Body of pancreas (tissue), 4 donors: Measurements from ENCODE around the gene MGMT. TPM values are rescaled to one million over a fixed set of nuclear protein-coding genes. Genes with fewer than 3 reads are reported as not detected.

Experiments
- ATAC-seq: fragments of 150-250 bp; one replicate; pipeline ENCODE4 v1.9.1; 2016
- DNase-seq, 4 donors: peaks; one replicate each; pipeline ENCODE4 v3.0.0-alpha.2; 2019
- H3K27ac ChIP-seq, 4 donors: fragments of 200-600 bp; sonication (generic); 1 replicate in 3 of 4; 2 replicates in 1 of 4; pipeline versions ENCODE4 v1.5.1 to v1.6.1; 2016 to 2019; ENCODE audit warnings: mild to moderate bottlenecking in 1 of 4, mixed read lengths in 1 of 4, moderate library complexity in 1 of 4
- H3K27me3 ChIP-seq, 2 donors: fragments of 200-600 bp; sonication (generic); one replicate each; pipeline ENCODE4 v1.6.0; 2016; ENCODE audit warnings: mild to moderate bottlenecking in 1 of 2
- H3K36me3 ChIP-seq, 2 donors: fragments of 200-600 bp; sonication (generic); replicated peaks in 1 of 2; 2 replicates each; pipeline ENCODE4 v1.5.1; 2016; ENCODE audit warnings: low read depth in 2 of 2; ENCODE audit not compliant: insufficient read depth in 1 of 2
- H3K4me1 ChIP-seq: fragments of 200-600 bp; sonication (generic); one replicate; pipeline ENCODE4 v1.6.0; 2016
- H3K4me3 ChIP-seq, 2 donors: fragments of 200-600 bp; sonication (generic); 1 replicate in 1 of 2; 2 replicates in 1 of 2; pipeline ENCODE4 v1.5.1; 2016 to 2019
- H3K9me3 ChIP-seq, 3 donors: fragments of 200-600 bp; sonication (generic); 1 replicate in 2 of 3; 2 replicates in 1 of 3; pipeline ENCODE4 v1.5.1; 2016
- CTCF ChIP-seq, 7 experiments: fragments of 450-650 bp in 4 of 7; fragments of 200-600 bp in 3 of 7; sonication (generic) in 3 of 7; IDR thresholded peaks; one replicate each; pipeline ENCODE4 v1.5.1; 2016 to 2019; ENCODE audit warnings: antibody characterized with exemption in 7 of 7
- POLR2A ChIP-seq, 3 donors: fragments of 450-650 bp; IDR thresholded peaks; one replicate each; pipeline ENCODE4 v1.6.1; 2016; ENCODE audit warnings: antibody characterized with exemption in 3 of 3, mild to moderate bottlenecking in 2 of 3
- WGBS, 2 donors: methylation state at CpG; one replicate each; pipeline ENCODE4 v1.1.5; 2017; 5-methylcytosine and 5-hydroxymethylcytosine counted together
- intact Hi-C: fragments of 100-400 bp; cut with DNase I; formaldehyde crosslinking; loops from one replicate; pipeline ENCODE4 v1.15.1; 2023
- total RNA-seq, 2 donors: library from RNA; depleted of rRNA; stranded (reverse); fragments of >200 nt; gene quantifications; one replicate each; pipeline ENCODE4 v1.1.0, GENCODE V29; 2016

The MGMT gene
- total RNA-seq, 2 donors from 2014 or later = 13.7 to 25.4 TPM

GRCh38 chr10:129570185-129570584, 103.1 kb downstream of the MGMT start:
- Histone ChIP-seq H3K27me3 (no peaks in the 10 kb centered on the region), H3K4me3 (no peak overlapping the region), H3K36me3 (no peaks in the 10 kb centered on the region), H3K4me1 (no peaks in the 10 kb centered on the region), H3K27ac (no peak overlapping the region), H3K9me3 (no peaks in the 10 kb centered on the region)
- WGBS, 2 donors = 94 to 99% methylated on average over 11 of the region's 11 CpGs
- DNase-seq (no peak), ATAC-seq (no peak)
- intact Hi-C loops = no loop called here
- no peak for TF ChIP-seq POLR2A (IDR thresholded peaks at IDR 0.05)
- no peak for TF ChIP-seq CTCF (IDR thresholded peaks at IDR 0.05)

- Histone ChIP-seq H3K36me3 (no peaks in the 10 kb centered on the region), H3K4me1 (no peaks in the 10 kb centered on the region), H3K9me3 (no peaks in the 10 kb centered on the region), H3K27ac (no peak overlapping the region), H3K4me3 (no peak overlapping the region), H3K27me3 (no peaks in the 10 kb centered on the region)
- intact Hi-C loops = no loop called here
- no peak for TF ChIP-seq POLR2A (IDR thresholded peaks at IDR 0.05)
- TF ChIP-seq CTCF (IDR thresholded peaks at IDR 0.05) = no peak
- 78 to 82% methylated on average over 10 to 12 of the region's 12 CpGs for WGBS, 2 donors
- no peak for DNase-seq
- ATAC-seq = no peak
Measured at GRCh38 chr10:129579228-129579627, 112.2 kb downstream of the MGMT start.

GRCh38 chr10:129580010-129580409, 113.0 kb downstream of the MGMT start:
- 87 to 90% methylated on average over 13 of the region's 13 CpGs for WGBS, 2 donors
- intact Hi-C loops = no loop called here
- no peaks in the 10 kb centered on the region for H3K4me1 ChIP-seq
- H3K27ac ChIP-seq = no peak overlapping the region
- DNase-seq (no peak), ATAC-seq (no peak)
- no peaks in the 10 kb centered on the region for H3K36me3 ChIP-seq
- no peaks in the 10 kb centered on the region for H3K27me3 ChIP-seq
- H3K4me3 ChIP-seq = no peak overlapping the region
- TF ChIP-seq POLR2A (IDR thresholded peaks at IDR 0.05) = no peak
- no peak for TF ChIP-seq CTCF (IDR thresholded peaks at IDR 0.05)
- H3K9me3 ChIP-seq = no peaks in the 10 kb centered on the region

- TF ChIP-seq CTCF (IDR thresholded peaks at IDR 0.05) = no peak
- TF ChIP-seq POLR2A (IDR thresholded peaks at IDR 0.05) = no peak
- no peaks in the 10 kb centered on the region for H3K27me3 ChIP-seq
- H3K4me1 ChIP-seq = no peaks in the 10 kb centered on the region
- ATAC-seq (no peak), DNase-seq (no peak)
- H3K4me3 ChIP-seq = no peak overlapping the region
- intact Hi-C loops = no loop called here
- no peaks in the 10 kb centered on the region for H3K9me3 ChIP-seq
- 93 to 94% methylated on average over 9 of the region's 9 CpGs for WGBS, 2 donors
- H3K36me3 ChIP-seq = no peaks in the 10 kb centered on the region
- H3K27ac ChIP-seq = no peak overlapping the region
Measured at GRCh38 chr10:129580901-129581300, 113.9 kb downstream of the MGMT start.

GRCh38 chr10:129581827-129582411, 114.9 kb downstream of the MGMT start:
- intact Hi-C loops = no loop called here
- 91 to 93% methylated on average over 17 to 19 of the region's 19 CpGs for WGBS, 2 donors
- Histone ChIP-seq H3K9me3 (no peaks in the 10 kb centered on the region), H3K4me3 (no peak overlapping the region), H3K27me3 (no peaks in the 10 kb centered on the region), H3K27ac (no peak overlapping the region), H3K36me3 (no peaks in the 10 kb centered on the region), H3K4me1 (no peaks in the 10 kb centered on the region)
- no peak for ATAC-seq
- TF ChIP-seq CTCF (IDR thresholded peaks at IDR 0.05) (no peak), POLR2A (IDR thresholded peaks at IDR 0.05) (no peak)
- DNase-seq = no peak
